AG04450 (cell line): Measurements from ENCODE around the gene EPPIN. TPM values are rescaled to one million over a fixed set of nuclear protein-coding genes. Genes with fewer than 3 reads are reported as not detected.

Experiments
- CTCF ChIA-PET: fragments of 300-600, 350-600 bp; formaldehyde crosslinking; extraction: SDS; loops from one replicate; lab custom pipeline; 2022; ENCODE audit warnings: antibody characterized with exemption, inconsistent platforms; lab: Charles Lee
- POLR2A ChIA-PET: fragments of 350-600 bp; formaldehyde crosslinking; extraction: SDS; loops from one replicate; lab custom pipeline; 2021; ENCODE audit warnings: antibody characterized with exemption, inconsistent platforms; lab: Yijun Ruan, JAX
- DNase-seq: peaks from one replicate; pipeline ENCODE4 v3.0.0-alpha.2; 2011; ENCODE audit warnings: low read depth, low spot score
- H3K27ac ChIP-seq: one replicate; pipeline ENCODE4 v1.5.1; 2012; ENCODE audit warnings: low read depth, low read length, control low read depth
- H3K27me3 ChIP-seq: one replicate; pipeline ENCODE4 v1.6.0; 2012; ENCODE audit warnings: low read length; ENCODE audit not compliant: control insufficient read depth, insufficient read depth
- H3K4me3 ChIP-seq: 2 replicates; pipeline ENCODE4 v1.5.1; 2011; ENCODE audit warnings: mild to moderate bottlenecking, low read depth, low read length, control low read depth
- H3K9me3 ChIP-seq: 2 replicates; pipeline ENCODE4 v1.5.1; 2012; ENCODE audit warnings: low read length; ENCODE audit not compliant: control insufficient read depth, insufficient read depth
- CTCF ChIP-seq: IDR thresholded peaks from 2 replicates; pipeline ENCODE4 v1.5.1; 2011; ENCODE audit warnings: low read depth, low read length, control low read depth, inconsistent platforms
- polyA plus RNA-seq: library from polyadenylated mRNA; depleted of rRNA; stranded (reverse); fragments of >200 nt; gene quantifications from 2 replicates; pipeline ENCODE4 v1.2.3, GENCODE V29; 2011

Gene EPPIN
- polyA plus RNA-seq, 1 experiment: not detected

GRCh38 chr20:45545351-45545750, 1.9 kb downstream of the EPPIN start:
- TF ChIP-seq CTCF: no peak
- Histone ChIP-seq H3K4me3 (no peak overlapping the region), H3K27me3 (peaks cover 9% of the 10 kb centered on the region), H3K9me3 (no peaks in the 10 kb centered on the region), H3K27ac (no peak overlapping the region)
- CTCF ChIA-PET: interaction anchor here (0.6 to 1.3 kb wide), 2 partner anchors 224 to 226 kb away, joined by 3 to 13 read pairs; no protein-coding TSS in a partner anchor
- POLR2A ChIA-PET: no interaction called here
- DNase-seq: no peak

GRCh38 chr20:45539382-45539781, 7.8 kb downstream of the EPPIN start, which contains the start of gene WFDC6:
WFDC6 (minus strand) TSS chr20:45539482; CDS start chr20:45539407, 75 bp downstream.
- H3K4me3 ChIP-seq: no peak within 1 kb of the TSS
- peaks cover 5% of the 10 kb centered on the region for H3K27me3 ChIP-seq

GRCh38 chr20:45538209-45538799, 8.9 kb downstream of the EPPIN start:
- ChIA-PET CTCF (interaction anchor here (0.6 to 1.0 kb wide), 2 partner anchors 219 to 232 kb away, joined by 3 to 4 read pairs; no protein-coding TSS in a partner anchor), POLR2A (no interaction called here)
- TF ChIP-seq CTCF: no peak
- H3K4me3 ChIP-seq: no peak overlapping the region
- H3K27me3 ChIP-seq: peaks cover 5% of the 10 kb centered on the region
- H3K27ac ChIP-seq: no peak overlapping the region
- no peaks in the 10 kb centered on the region for H3K9me3 ChIP-seq
- no peak for DNase-seq

More at GRCh38 chr20:45539382-45539781, 7.8 kb downstream of the EPPIN start, which contains the start of gene WFDC6:
- no peak for TF ChIP-seq CTCF
- ChIA-PET POLR2A (no interaction called here), CTCF (no interaction called here)
- Histone ChIP-seq H3K9me3 (no peaks in the 10 kb centered on the region), H3K27ac (no peak within 1 kb of the TSS)
- DNase-seq: no peak

GRCh38 chr20:45527294-45527693, 19.9 kb downstream of the EPPIN start:
- ChIA-PET POLR2A (no interaction called here), CTCF (no interaction called here)
- H3K4me3 ChIP-seq: no peak overlapping the region
- no peak for TF ChIP-seq CTCF
- H3K9me3 ChIP-seq: no peaks in the 10 kb centered on the region
- no peak for DNase-seq
- H3K27ac ChIP-seq: no peak overlapping the region
- H3K27me3 ChIP-seq: no peaks in the 10 kb centered on the region

- POLR2A ChIA-PET: no interaction called here
- H3K9me3 ChIP-seq: no peaks in the 10 kb centered on the region
- no peak for TF ChIP-seq CTCF
- no peaks in the 10 kb centered on the region for H3K27me3 ChIP-seq
- DNase-seq: no peak
- CTCF ChIA-PET: no interaction called here
- H3K4me3 ChIP-seq: no peak overlapping the region
- H3K27ac ChIP-seq: no peak overlapping the region
Observed at GRCh38 chr20:45523821-45524220, 23.4 kb downstream of the EPPIN start.
